ENCODE data around the gene EGFR. TPM values are rescaled to one million over a fixed set of nuclear protein-coding genes. Genes with fewer than 3 reads are reported as not detected.

Gene EGFR
- total RNA-seq, 2 donors from 2014 or later, result 54.8 to 56.7 TPM

GRCh38 chr7:55134786-55135185 lies 116.0 kb downstream of the EGFR start:
- Histone ChIP-seq H3K4me1 (ENCODE audit: control insufficient read depth in 1 of 2, low read depth in 2 of 2) (peaks cover 40 to 48% of the 10 kb centered on the region in 2 donors), H3K27me3 (replicated peaks; ENCODE audit: insufficient read depth) (no peaks in the 10 kb centered on the region), H3K36me3 (no peaks in the 10 kb centered on the region), H3K27ac (peak overlapping the region in 1 of 2 donors; percentile 95), H3K9me3 (no peaks in the 10 kb centered on the region), H3K4me3 (no peak overlapping the region)
- no peak for ATAC-seq (ENCODE audit: insufficient number of reproducible peaks, low FRiP score, low read depth)
- TF ChIP-seq CTCF (IDR thresholded peaks at IDR 0.05), result no peak
- no peak for DNase-seq (ENCODE audit: low spot score)

- DNase-seq (ENCODE audit: low spot score), result no peak
- Histone ChIP-seq H3K4me1 (ENCODE audit: control insufficient read depth in 1 of 2, low read depth in 2 of 2) (peaks cover 39 to 46% of the 10 kb centered on the region in 2 donors), H3K27ac (no peak overlapping the region), H3K36me3 (no peaks in the 10 kb centered on the region), H3K4me3 (no peak overlapping the region), H3K9me3 (no peaks in the 10 kb centered on the region), H3K27me3 (replicated peaks; ENCODE audit: insufficient read depth) (no peaks in the 10 kb centered on the region)
- TF ChIP-seq CTCF (IDR thresholded peaks at IDR 0.05), result no peak
- ATAC-seq (ENCODE audit: insufficient number of reproducible peaks, low FRiP score, low read depth), result no peak
Measured at GRCh38 chr7:55135462-55135861, 116.6 kb downstream of the EGFR start.

GRCh38 chr7:55138663-55139062 lies 119.8 kb downstream of the EGFR start:
- Histone ChIP-seq H3K36me3 (peaks cover 7% of the 10 kb centered on the region), H3K9me3 (no peaks in the 10 kb centered on the region), H3K4me3 (no peak overlapping the region), H3K27me3 (replicated peaks; ENCODE audit: insufficient read depth) (no peaks in the 10 kb centered on the region), H3K27ac (no peak overlapping the region), H3K4me1 (ENCODE audit: control insufficient read depth in 1 of 2, low read depth in 2 of 2) (peaks cover 8 to 20% of the 10 kb centered on the region in 2 donors)
- no peak for TF ChIP-seq CTCF (IDR thresholded peaks at IDR 0.05)
- DNase-seq (ENCODE audit: low spot score), result no peak
- ATAC-seq (ENCODE audit: insufficient number of reproducible peaks, low FRiP score, low read depth), result no peak

GRCh38 chr7:55140221-55140940 lies 121.6 kb downstream of the EGFR start:
- ATAC-seq (ENCODE audit: insufficient number of reproducible peaks, low FRiP score, low read depth), result no peak
- H3K4me1 ChIP-seq (ENCODE audit: control insufficient read depth in 1 of 2, low read depth in 2 of 2), result peaks cover 3 to 10% of the 10 kb centered on the region in 2 donors
- H3K27ac ChIP-seq, result no peak overlapping the region
- no peaks in the 10 kb centered on the region for H3K9me3 ChIP-seq
- H3K36me3 ChIP-seq, result peaks cover 7% of the 10 kb centered on the region
- no peaks in the 10 kb centered on the region for H3K27me3 ChIP-seq (replicated peaks; ENCODE audit: insufficient read depth)
- DNase-seq (ENCODE audit: low spot score), result no peak
- TF ChIP-seq CTCF (IDR thresholded peaks at IDR 0.05), result no peak
- H3K4me3 ChIP-seq, result no peak overlapping the region

GRCh38 chr7:55140941-55141278 lies 122.1 kb downstream of the EGFR start:
- Histone ChIP-seq H3K27ac (no peak overlapping the region), H3K4me3 (no peak overlapping the region), H3K27me3 (replicated peaks; ENCODE audit: insufficient read depth) (no peaks in the 10 kb centered on the region), H3K9me3 (no peaks in the 10 kb centered on the region), H3K36me3 (peaks cover 7% of the 10 kb centered on the region), H3K4me1 (ENCODE audit: control insufficient read depth in 1 of 2, low read depth in 2 of 2) (peaks cover 3 to 10% of the 10 kb centered on the region in 2 donors)
- no peak for DNase-seq (ENCODE audit: low spot score)
- no peak for TF ChIP-seq CTCF (IDR thresholded peaks at IDR 0.05)
- ATAC-seq (ENCODE audit: insufficient number of reproducible peaks, low FRiP score, low read depth), result no peak

All from thoracic aorta (tissue), 2 donors.